H1 (cell line): Measurements from ENCODE around the gene PSME4. TPM values are rescaled to one million over a fixed set of nuclear protein-coding genes. Genes with fewer than 3 reads are reported as not detected.

Experiments used
- CTCF ChIA-PET: fragments of 300-600 bp; sonication (Branson Sonifier 250); formaldehyde crosslinking; loops from one replicate; lab custom pipeline; 2021; ENCODE audit not compliant: partially characterized antibody; lab: Charles Lee
- POLR2A ChIA-PET: fragments of 300-600 bp; sonication (Branson Sonifier 250); formaldehyde crosslinking; loops from one replicate; lab custom pipeline; 2021; ENCODE audit warnings: inconsistent platforms; ENCODE audit not compliant: partially characterized antibody; lab: Charles Lee
- DNase-seq, 2 experiments: peaks; one replicate each; pipeline versions ENCODE4 v3.0.0 to v3.0.0-alpha.2; 2010 to 2022; ENCODE audit warnings: low spot score in 2 of 2, low read depth in 1 of 2, mixed read lengths in 1 of 2
- FAIRE-seq: peaks from 2 replicates; lab custom pipeline; 2011; peaks lifted over from hg19 to GRCh38; lab: Jason Lieb, UNC
- H2AFZ ChIP-seq: 2 replicates; pipeline ENCODE4 v1.8.1; 2012; ENCODE audit warnings: low read length, inconsistent platforms
- H2AK5ac ChIP-seq: 2 replicates; pipeline ENCODE4 v1.6.1; 2013; ENCODE audit warnings: low read depth, low read length
- H2BK120ac ChIP-seq: replicated peaks from 2 replicates; pipeline ENCODE3; 2013; ENCODE audit warnings: low read depth, low read length, inconsistent platforms
- H2BK12ac ChIP-seq: 2 replicates; pipeline ENCODE4 v1.6.1; 2013; ENCODE audit warnings: low read depth, low read length
- H2BK15ac ChIP-seq: 2 replicates; pipeline ENCODE4 v1.6.1; 2013; ENCODE audit warnings: low read length
- H2BK20ac ChIP-seq: 2 replicates; pipeline ENCODE4 v1.6.1; 2013; ENCODE audit warnings: low read length
- H2BK5ac ChIP-seq: 2 replicates; pipeline ENCODE4 v1.6.1; 2013; ENCODE audit warnings: low read depth, low read length
- H3K14ac ChIP-seq: 2 replicates; pipeline ENCODE4 v1.6.1; 2013; ENCODE audit warnings: inconsistent platforms; ENCODE audit not compliant: insufficient read length
- H3K18ac ChIP-seq: 2 replicates; pipeline ENCODE4 v1.6.1; 2013; ENCODE audit warnings: low read length; ENCODE audit errors: extremely low read depth
- H3K23ac ChIP-seq: 2 replicates; pipeline ENCODE4 v1.6.1; 2013; ENCODE audit warnings: inconsistent platforms; ENCODE audit not compliant: insufficient read length
- H3K23me2 ChIP-seq: 2 replicates; pipeline ENCODE4 v1.6.1; 2013; ENCODE audit warnings: low read depth, low read length
- H3K27ac ChIP-seq: 2 replicates; pipeline ENCODE4 v1.6.1; 2011; ENCODE audit warnings: low read depth, low read length, inconsistent platforms
- H3K27me3 ChIP-seq, 4 experiments: replicated peaks in 1 of 4; 1 replicate in 1 of 4; 2 replicates in 3 of 4; pipeline versions ENCODE4 v1.6.1 to v1.8.1; 2011 to 2013; ENCODE audit warnings: low read length in 3 of 4, mild to moderate bottlenecking in 3 of 4, inconsistent platforms in 2 of 4, mixed read lengths in 2 of 4, moderate library complexity in 1 of 4; ENCODE audit not compliant: control insufficient read depth in 3 of 4, insufficient read depth in 3 of 4; ENCODE audit errors: extremely low read depth in 1 of 4
- H3K36me3 ChIP-seq, 4 experiments: 2 replicates each; pipeline versions ENCODE4 v1.6.1 to v1.8.1; 2011 to 2013; ENCODE audit warnings: mild to moderate bottlenecking in 4 of 4, low read length in 3 of 4, moderate library complexity in 2 of 4, control low read depth in 1 of 4, inconsistent platforms in 1 of 4; ENCODE audit not compliant: insufficient read depth in 4 of 4, control insufficient read depth in 2 of 4
- H3K4ac ChIP-seq: replicated peaks from 2 replicates; pipeline ENCODE3; 2013; ENCODE audit warnings: low read length, low read depth, mixed read lengths, inconsistent platforms; ENCODE audit not compliant: insufficient read length
- H3K4me1 ChIP-seq, 4 experiments: replicated peaks in 1 of 4; 1 replicate in 1 of 4; 2 replicates in 3 of 4; pipeline versions ENCODE4 v1.6.1 to v1.8.1; 2011 to 2013; ENCODE audit warnings: low read length in 3 of 4, inconsistent platforms in 2 of 4, mixed read lengths in 1 of 4; ENCODE audit not compliant: insufficient read depth in 4 of 4, control insufficient read depth in 3 of 4
- H3K4me2 ChIP-seq, 2 experiments: 2 replicates each; pipeline versions ENCODE4 v1.6.1 to v1.8.1; 2011 to 2013; ENCODE audit warnings: low read depth in 2 of 2, low read length in 2 of 2, control low read depth in 1 of 2, inconsistent platforms in 1 of 2, mild to moderate bottlenecking in 1 of 2; ENCODE audit not compliant: insufficient read depth in 1 of 2
- H3K4me3 ChIP-seq, 4 experiments: fragments of 200-600, 300-600 bp in 1 of 4; sonication (generic), shearing (Covaris generic), sonication (Bioruptor Twin) in 1 of 4; 2 replicates each; pipeline versions ENCODE4 v1.5.1 to v1.8.1; 2011 to 2016; ENCODE audit warnings: low read length in 4 of 4, low read depth in 3 of 4, control low read depth in 2 of 4, inconsistent platforms in 2 of 4, mild to moderate bottlenecking in 2 of 4, mixed read lengths in 1 of 4, moderate library complexity in 1 of 4; ENCODE audit not compliant: insufficient read depth in 2 of 4; ENCODE audit errors: extremely low read depth in 1 of 4
- H3K56ac ChIP-seq: replicated peaks from 2 replicates; pipeline ENCODE3; 2013; ENCODE audit warnings: low read depth, mild to moderate bottlenecking, mixed read lengths, low read length, inconsistent platforms; ENCODE audit not compliant: insufficient read length
- H3K79me1 ChIP-seq: 2 replicates; pipeline ENCODE4 v1.6.1; 2013; ENCODE audit warnings: low read depth, low read length, control low read depth
- H3K79me2 ChIP-seq, 2 experiments: 2 replicates each; pipeline versions ENCODE4 v1.6.1 to v1.8.1; 2012 to 2013; ENCODE audit warnings: low read length in 2 of 2, mild to moderate bottlenecking in 2 of 2, inconsistent platforms in 1 of 2; ENCODE audit not compliant: insufficient read depth in 2 of 2, control insufficient read depth in 1 of 2
- H3K9ac ChIP-seq, 4 experiments: replicated peaks in 1 of 4; 1 replicate in 1 of 4; 2 replicates in 3 of 4; pipeline versions ENCODE4 v1.6.1 to v1.8.1; 2011 to 2013; ENCODE audit warnings: low read depth in 3 of 4, low read length in 3 of 4, control low read depth in 2 of 4, mild to moderate bottlenecking in 2 of 4, moderate library complexity in 2 of 4, inconsistent platforms in 1 of 4; ENCODE audit errors: extremely low read depth in 1 of 4
- H3K9me3 ChIP-seq, 2 experiments: 2 replicates each; pipeline versions ENCODE4 v1.6.1 to v1.8.1; 2012 to 2013; ENCODE audit warnings: mild to moderate bottlenecking in 2 of 2, moderate library complexity in 2 of 2, control low read depth in 1 of 2, inconsistent platforms in 1 of 2, low read depth in 1 of 2, low read length in 1 of 2, mixed read lengths in 1 of 2; ENCODE audit not compliant: insufficient read depth in 2 of 2
- H4K20me1 ChIP-seq, 2 experiments: replicated peaks in 1 of 2; 2 replicates each; pipeline versions ENCODE3 to v1.8.1; 2011 to 2013; ENCODE audit warnings: inconsistent platforms in 2 of 2, low read length in 2 of 2, mild to moderate bottlenecking in 1 of 2; ENCODE audit not compliant: insufficient read depth in 2 of 2, control insufficient read depth in 1 of 2
- H4K5ac ChIP-seq: 2 replicates; pipeline ENCODE4 v1.6.1; 2013; ENCODE audit warnings: low read length, low read depth, mixed read lengths, inconsistent platforms; ENCODE audit not compliant: insufficient read length
- H4K8ac ChIP-seq: 2 replicates; pipeline ENCODE4 v1.8.0; 2013; ENCODE audit warnings: mild to moderate bottlenecking, moderate library complexity, low read length, inconsistent platforms; ENCODE audit not compliant: insufficient read depth; ENCODE audit errors: extremely low read depth
- H4K91ac ChIP-seq: replicated peaks from 2 replicates; pipeline ENCODE3; 2013; ENCODE audit warnings: low read length, mixed read lengths, inconsistent platforms; ENCODE audit not compliant: insufficient read length
- EZH2 ChIP-seq: fragments of 200-600 bp; sonication (generic); IDR thresholded peaks from 2 replicates; pipeline ENCODE4 v1.7.1; 2012; ENCODE audit warnings: low read depth, mild to moderate bottlenecking, moderate library complexity, low read length, inconsistent platforms; ENCODE audit not compliant: severe bottlenecking
- GTF2F1 ChIP-seq: IDR thresholded peaks from 2 replicates; pipeline ENCODE4 v1.6.1; 2012; ENCODE audit warnings: low read depth, low read length, improper control_type of control experiment, borderline replicate concordance
- JUND ChIP-seq: IDR thresholded peaks from 2 replicates; pipeline ENCODE4 v1.6.1; 2011; ENCODE audit warnings: mild to moderate bottlenecking, improper control_type of control experiment, low read length
- KDM1A ChIP-seq: fragments of 200-600, 300-600 bp; sonication (generic); IDR thresholded peaks from 2 replicates; pipeline ENCODE4 v1.7.1; 2016; ENCODE audit warnings: mild to moderate bottlenecking, low read length, borderline replicate concordance
- SP2 ChIP-seq: IDR thresholded peaks from 2 replicates; pipeline ENCODE4 v1.6.1; 2012; ENCODE audit warnings: mild to moderate bottlenecking, low read length, inconsistent platforms
- SUZ12 ChIP-seq: fragments of 200-600 bp; sonication (generic); IDR thresholded peaks from 2 replicates; pipeline ENCODE4 v1.6.1; 2012; ENCODE audit warnings: mild to moderate bottlenecking, inconsistent platforms, low read length, moderate library complexity, mixed read lengths
- TBP ChIP-seq: IDR thresholded peaks from 2 replicates; pipeline ENCODE4 v1.6.1; 2011; ENCODE audit warnings: low read depth, low read length, improper control_type of control experiment
- WGBS, 2 experiments: shearing (Covaris generic) in 1 of 2; methylation state at CpG; one replicate each; pipeline versions ENCODE4 v1.1.6 to v1.1.7; 2013 to 2015; ENCODE audit warnings: low lambda C conversion rate in 2 of 2, mixed read lengths in 2 of 2, inconsistent platforms in 1 of 2, low coverage in 1 of 2, missing lambda C conversion rate in 1 of 2; ENCODE audit not compliant: insufficient replicate concordance in 2 of 2, insufficient coverage in 1 of 2, insufficient read length in 1 of 2; ENCODE audit errors: extremely low coverage in 1 of 2, missing lambda C conversion rate in 1 of 2; 5-methylcytosine and 5-hydroxymethylcytosine counted together
- polyA plus RNA-seq, 7 experiments: library from polyadenylated mRNA; depleted of rRNA in 3 of 7; stranded (reverse) in 5 of 7; unstranded in 2 of 7; fragments of >200 nt in 5 of 7; fragments of 200-250 nt in 2 of 7; gene quantifications; 1 replicate in 5 of 7; 2 replicates in 1 of 7; 4 replicates in 1 of 7; pipeline versions ENCODE4 v1.2.1 to v1.2.3, GENCODE V29; 2011 to 2013; ENCODE audit warnings: missing spikeins in 2 of 7, mixed read lengths in 2 of 7
- total RNA-seq: library from RNA; stranded (reverse); fragmentation: NEBNext Ultra II Directional; extraction: Animal tissue kit (Norgen Biotek cat#: 25700); gene quantifications from 2 replicates; pipeline ENCODE4 v1.2.1, GENCODE V29; 2021
- TF ChIP-seq, protein P1 (sequence below): IDR thresholded peaks from 2 replicates; pipeline ENCODE4 v1.6.1; 2011; ENCODE audit warnings: low read length, improper control_type of control experiment

Gene PSME4
- total and polyA plus RNA-seq, 2 of the 8 experiments (the other 6 are each of a cell fraction or from before 2014, with no cell fraction given), result 42.2 to 116 TPM

DNA sequence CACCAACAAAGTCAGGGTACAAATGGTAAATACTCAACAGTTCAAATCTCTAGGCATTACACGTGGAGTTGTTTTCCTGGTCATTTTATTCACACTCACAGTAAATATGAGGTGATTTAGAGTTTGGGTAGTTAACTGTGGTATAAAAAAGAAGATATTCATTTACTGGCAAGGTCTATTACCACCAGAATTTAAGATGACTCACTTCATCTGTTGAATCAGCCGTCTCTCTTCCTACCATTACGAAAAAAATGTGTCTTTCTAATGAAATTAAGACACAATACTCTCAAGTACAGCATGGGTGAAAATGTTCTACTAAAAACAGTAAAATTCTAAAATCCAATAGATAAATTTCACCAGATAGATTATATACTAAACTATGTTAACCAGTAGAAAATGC lies 90.0 kb downstream of the PSME4 start:
- Histone ChIP-seq H3K18ac (no peak overlapping the region), H3K23me2 (no peaks in the 10 kb centered on the region), H3K9me3 (no peaks in the 10 kb centered on the region), H3K14ac (no peak overlapping the region), H3K9ac (no peak overlapping the region), H2BK120ac (no peak overlapping the region), H3K27me3 (no peaks in the 10 kb centered on the region), H4K5ac (no peak overlapping the region), H3K79me1 (no peaks in the 10 kb centered on the region), H3K27ac (no peak overlapping the region), H3K23ac (no peak overlapping the region), H4K8ac (no peak overlapping the region), H2BK5ac (no peak overlapping the region), H3K4me2 (no peak overlapping the region), H2AK5ac (no peak overlapping the region), H2BK20ac (no peak overlapping the region), H3K56ac (no peak overlapping the region), H3K4me1 (no peaks in the 10 kb centered on the region), H2BK15ac (no peak overlapping the region), H3K4ac (no peak overlapping the region), H3K79me2 (no peaks in the 10 kb centered on the region), H2BK12ac (no peak overlapping the region), H4K91ac (no peak overlapping the region), H2AFZ (no peak overlapping the region), H3K4me3 (no peak overlapping the region), H3K36me3 (peaks cover 6 to 49% (median 27%) of the 10 kb centered on the region in 4 experiments), H4K20me1 (peaks cover 0 to 2% of the 10 kb centered on the region in 2 experiments)
- ChIA-PET POLR2A (no interaction called here), CTCF (no interaction called here)
- no peak for FAIRE-seq
- DNase-seq, result no peak
- TF ChIP-seq EZH2 (no peak), TBP (no peak), KDM1A (no peak), GTF2F1 (no peak), JUND (no peak), SUZ12 (no peak), SP2 (no peak)
- TF ChIP-seq, protein P1, sequence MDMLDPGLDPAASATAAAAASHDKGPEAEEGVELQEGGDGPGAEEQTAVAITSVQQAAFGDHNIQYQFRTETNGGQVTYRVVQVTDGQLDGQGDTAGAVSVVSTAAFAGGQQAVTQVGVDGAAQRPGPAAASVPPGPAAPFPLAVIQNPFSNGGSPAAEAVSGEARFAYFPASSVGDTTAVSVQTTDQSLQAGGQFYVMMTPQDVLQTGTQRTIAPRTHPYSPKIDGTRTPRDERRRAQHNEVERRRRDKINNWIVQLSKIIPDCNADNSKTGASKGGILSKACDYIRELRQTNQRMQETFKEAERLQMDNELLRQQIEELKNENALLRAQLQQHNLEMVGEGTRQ, result no peak
- 93% methylated on average over 3 of the region's 3 CpGs; no CpG with 5 or more reads in 1 of the 2 experiments for WGBS, 2 experiments
